HEK293 (cell line): ENCODE results near the gene NHS.
A peak's percentile ranks its signal among the peaks of the same experiment; 100 is the strongest.
"Not testable (repeated sequence)": the region's sequence is repeated elsewhere in the genome, so short reads cannot be mapped to it uniquely, and the experiment has no call there.

Experiments
- CTCF ChIA-PET: fragments of 350-600 bp; formaldehyde crosslinking; extraction: SDS; loops from one replicate; lab custom pipeline; 2021; ENCODE audit warnings: antibody characterized with exemption; lab: Yijun Ruan, JAX
- POLR2A ChIA-PET: fragments of 300-600 bp; formaldehyde crosslinking; extraction: SDS; loops from one replicate; lab custom pipeline; 2020; ENCODE audit warnings: antibody characterized with exemption, inconsistent platforms; lab: Yijun Ruan, JAX
- H3K27ac ChIP-seq: fragments of 200-500 bp; sonication (Bioruptor generic); 2 replicates; pipeline ENCODE4 v1.5.1; 2014; ENCODE audit warnings: low read depth, low read length, control low read depth, inconsistent platforms; ENCODE audit errors: extremely low read depth
- H3K36me3 ChIP-seq, 2 experiments: fragments of 200-500 bp in 1 of 2; sonication (Bioruptor generic) in 1 of 2; 1 replicate in 1 of 2; 2 replicates in 1 of 2; pipeline ENCODE4 v1.5.1; 2014 to 2017; ENCODE audit warnings: inconsistent platforms in 2 of 2, low read length in 2 of 2; ENCODE audit not compliant: control insufficient read depth in 2 of 2, insufficient read depth in 1 of 2
- H3K4me1 ChIP-seq: fragments of 200-500 bp; sonication (Bioruptor generic); 2 replicates; pipeline ENCODE4 v1.5.1; 2014; ENCODE audit warnings: mild to moderate bottlenecking, low read length, inconsistent platforms; ENCODE audit not compliant: control insufficient read depth, insufficient read depth
- H3K4me3 ChIP-seq: 2 replicates; pipeline ENCODE4 v1.5.1; 2011; ENCODE audit warnings: low read depth, mild to moderate bottlenecking, control low read depth, low read length, moderate library complexity
- H3K9me3 ChIP-seq: fragments of 200-500 bp; sonication (Bioruptor generic); 2 replicates; pipeline ENCODE4 v1.5.1; 2014; ENCODE audit warnings: low read depth, low read length, inconsistent platforms; ENCODE audit not compliant: control insufficient read depth, insufficient read depth
- HOXC10 ChIP-seq: sonication (generic); formaldehyde crosslinking; IDR thresholded peaks from 2 replicates; pipeline ENCODE4 v1.8.1; 2023; ENCODE audit warnings: mild to moderate bottlenecking, missing genetic modification reagents
- OSR2 ChIP-seq: fragments of 450-650 bp; formaldehyde crosslinking; IDR thresholded peaks from 2 replicates; pipeline ENCODE4 v1.5.1; 2016; ENCODE audit warnings: missing biosample characterization, missing genetic modification characterization
- PATZ1 ChIP-seq: fragments of 450-650 bp; formaldehyde crosslinking; IDR thresholded peaks from 2 replicates; pipeline ENCODE4 v1.5.1; 2016; ENCODE audit warnings: missing biosample characterization, missing genetic modification characterization
- SP7 ChIP-seq: fragments of 450-650 bp; formaldehyde crosslinking; IDR thresholded peaks from 2 replicates; pipeline ENCODE4 v1.5.1; 2016; ENCODE audit warnings: missing biosample characterization, missing genetic modification characterization
- TCF7L2 ChIP-seq: IDR thresholded peaks from 2 replicates; pipeline ENCODE4 v1.6.1; 2011; ENCODE audit warnings: low read depth, mild to moderate bottlenecking, inconsistent platforms, low read length, moderate library complexity, borderline replicate concordance
- TRIM28 ChIP-seq: IDR thresholded peaks from 2 replicates; pipeline ENCODE4 v1.6.1; 2011; ENCODE audit warnings: low read length, control low read depth, borderline replicate concordance
- ZIC2 ChIP-seq: fragments of 450-650 bp; formaldehyde crosslinking; IDR thresholded peaks from 2 replicates; pipeline ENCODE4 v1.5.1; 2016; ENCODE audit warnings: missing biosample characterization, missing genetic modification characterization
- ZNF133 ChIP-seq: fragments of 450-650 bp; formaldehyde crosslinking; IDR thresholded peaks from 2 replicates; pipeline ENCODE4 v1.5.1; 2016; ENCODE audit warnings: missing biosample characterization, missing genetic modification characterization
- ZNF169 ChIP-seq: fragments of 450-650 bp; formaldehyde crosslinking; IDR thresholded peaks from 2 replicates; pipeline ENCODE4 v1.5.1; 2016; ENCODE audit warnings: missing biosample characterization, missing genetic modification characterization
- ZNF26 ChIP-seq: fragments of 450-650 bp; formaldehyde crosslinking; IDR thresholded peaks from 2 replicates; pipeline ENCODE4 v1.5.1; 2016; ENCODE audit warnings: missing biosample characterization, missing genetic modification characterization
- ZNF324 ChIP-seq: fragments of 450-650 bp; formaldehyde crosslinking; IDR thresholded peaks from 2 replicates; pipeline ENCODE4 v1.5.1; 2016; ENCODE audit warnings: missing biosample characterization, missing genetic modification characterization
- ZNF426 ChIP-seq: fragments of 450-650 bp; formaldehyde crosslinking; IDR thresholded peaks from 2 replicates; pipeline ENCODE4 v1.5.1; 2017; ENCODE audit warnings: missing biosample characterization, missing genetic modification characterization, mild to moderate bottlenecking, inconsistent platforms, moderate library complexity
- ZNF433 ChIP-seq: fragments of 450-650 bp; formaldehyde crosslinking; IDR thresholded peaks from 2 replicates; pipeline ENCODE4 v1.5.1; 2016; ENCODE audit warnings: missing biosample characterization, missing genetic modification characterization, low read depth
- ZNF48 ChIP-seq: fragments of 450-650 bp; formaldehyde crosslinking; IDR thresholded peaks from 2 replicates; pipeline ENCODE4 v1.5.1; 2016; ENCODE audit warnings: missing biosample characterization, missing genetic modification characterization
- ZNF518A ChIP-seq: fragments of 450-650 bp; formaldehyde crosslinking; conservative IDR thresholded peaks from 2 replicates; pipeline ENCODE4 v1.5.1; 2016; ENCODE audit warnings: low read depth, missing biosample characterization, missing genetic modification characterization
- ZNF544 ChIP-seq: fragments of 450-650 bp; formaldehyde crosslinking; IDR thresholded peaks from 2 replicates; pipeline ENCODE4 v1.5.0; 2017; ENCODE audit warnings: missing biosample characterization, missing genetic modification characterization
- ZNF555 ChIP-seq: fragments of 450-650 bp; formaldehyde crosslinking; conservative IDR thresholded peaks from 2 replicates; pipeline ENCODE4 v1.5.1; 2017; ENCODE audit warnings: missing biosample characterization, mild to moderate bottlenecking, missing genetic modification characterization, inconsistent platforms
- ZNF580 ChIP-seq: fragments of 450-650 bp; formaldehyde crosslinking; IDR thresholded peaks from 2 replicates; pipeline ENCODE4 v1.5.1; 2016; ENCODE audit warnings: missing biosample characterization, missing genetic modification characterization
- ZNF600 ChIP-seq: fragments of 450-650 bp; formaldehyde crosslinking; IDR thresholded peaks from 2 replicates; pipeline ENCODE4 v1.5.1; 2016; ENCODE audit warnings: missing biosample characterization, missing genetic modification characterization
- ZNF624 ChIP-seq: fragments of 450-650 bp; formaldehyde crosslinking; IDR thresholded peaks from 2 replicates; pipeline ENCODE4 v1.5.1; 2017; ENCODE audit warnings: missing biosample characterization, missing genetic modification characterization
- ZNF692 ChIP-seq: fragments of 450-650 bp; formaldehyde crosslinking; IDR thresholded peaks from 2 replicates; pipeline ENCODE4 v1.5.1; 2016; ENCODE audit warnings: missing biosample characterization, missing genetic modification characterization
- ZNF76 ChIP-seq: fragments of 450-650 bp; formaldehyde crosslinking; IDR thresholded peaks from 2 replicates; pipeline ENCODE4; 2016; ENCODE audit warnings: low read depth, missing biosample characterization, missing genetic modification characterization, borderline replicate concordance

NHS gene

GRCh38 chrX:17500145-17500579 lies 125.2 kb downstream of the NHS start (continued):
- TF ChIP-seq ZNF48 (no peak), ZNF692 (tag by site-specific recombination) (0 out of 2 replicates have a peak, but pooled peaks have one; percentile 25), ZNF433 (no peak), TCF7L2 (peak; percentile 58), ZNF324 (tag by site-specific recombination) (no peak), TRIM28 (peak; percentile 66; the same call in 1 of the 2 replicates), ZNF624 (tag by site-specific recombination) (no peak), ZNF76 (no peak), ZNF580 (tag by site-specific recombination) (no peak), PATZ1 (tag by site-specific recombination) (no peak)
- TF ChIP-seq, all 188 proteins: peak for 3

GRCh38 chrX:17501746-17502145 lies 126.7 kb downstream of the NHS start:
- TF ChIP-seq OSR2 (tag by site-specific recombination) (no peak), HOXC10 (CRISPR knock-in tag) (no peak), ZNF169 (tag by site-specific recombination) (no peak), ZNF26 (no peak), ZNF544 (no peak), ZNF133 (tag by site-specific recombination) (no peak), ZNF600 (tag by site-specific recombination) (no peak), SP7 (tag by site-specific recombination) (no peak), ZIC2 (tag by site-specific recombination) (no peak)
- Histone ChIP-seq H3K36me3 (no peaks in the 10 kb centered on the region), H3K4me3 (no peak overlapping the region), H3K4me1 (no peaks in the 10 kb centered on the region; the same call in 1 of the 2 replicates), H3K27ac (no peak overlapping the region), H3K9me3 (no peaks in the 10 kb centered on the region)
- CTCF ChIA-PET = interaction anchor here (0.6 to 0.9 kb wide), 2 partner anchors 124 to 259 kb away, joined by 3 to 4 read pairs; no protein-coding TSS in a partner anchor
- POLR2A ChIA-PET = no interaction called here

GRCh38 chrX:17506352-17506751 lies 131.4 kb downstream of the NHS start:
- POLR2A ChIA-PET, H3K27ac ChIP-seq, H3K4me1 ChIP-seq, H3K9me3 ChIP-seq, CTCF ChIA-PET, H3K36me3 ChIP-seq, H3K4me3 ChIP-seq: not testable (repeated sequence)
- peak; percentile 47 for TF ChIP-seq ZNF426 (tag by site-specific recombination)
- TF ChIP-seq ZNF518A (tag by site-specific recombination) = peak; percentile 54; the same call in 1 of the 2 replicates
- TF ChIP-seq ZNF555 (tag by site-specific recombination) = peak; percentile 32
